GM23248 (cell line): Measurements from ENCODE around the gene NAALADL2. TPM values are rescaled to one million over a fixed set of nuclear protein-coding genes. Genes with fewer than 3 reads are reported as not detected.
A peak's percentile ranks its signal among the peaks of the same experiment; 100 is the strongest.

Source experiments
- DNase-seq: peaks from one replicate; pipeline ENCODE4 v3.0.0-alpha.2; 2015
- H2AFZ ChIP-seq: fragments of 200-600 bp; sonication (generic); 2 replicates; pipeline ENCODE4 v1.6.1; 2016; ENCODE audit warnings: antibody characterized with exemption
- H3F3A ChIP-seq: fragments of 200-600 bp; sonication (generic); 2 replicates; pipeline ENCODE4 v1.6.1; 2016; ENCODE audit warnings: mild to moderate bottlenecking, antibody characterized with exemption, mixed run types; ENCODE audit not compliant: insufficient read depth
- H3K27ac ChIP-seq: fragments of 200-600 bp; sonication (generic); 2 replicates; pipeline ENCODE4 v1.5.1; 2016; ENCODE audit warnings: mild to moderate bottlenecking
- H3K27me3 ChIP-seq: fragments of 200-600 bp; sonication (generic); replicated peaks from 2 replicates; pipeline ENCODE4 v1.6.1; 2016; ENCODE audit warnings: mild to moderate bottlenecking; ENCODE audit not compliant: insufficient read depth
- H3K36me3 ChIP-seq: fragments of 200-600 bp; sonication (generic); 2 replicates; pipeline ENCODE4 v1.6.1; 2016; ENCODE audit warnings: low read depth, mild to moderate bottlenecking
- H3K4me1 ChIP-seq: fragments of 200-600 bp; sonication (generic); 2 replicates; pipeline ENCODE4 v1.6.1; 2016; ENCODE audit warnings: mild to moderate bottlenecking; ENCODE audit not compliant: insufficient read depth
- H3K4me2 ChIP-seq: fragments of 200-600 bp; sonication (generic); one replicate; pipeline ENCODE4 v1.6.1; 2016; ENCODE audit warnings: mild to moderate bottlenecking; ENCODE audit not compliant: unreplicated experiment
- H3K4me3 ChIP-seq: fragments of 200-600 bp; sonication (generic); 2 replicates; pipeline ENCODE4 v1.5.1; 2016; ENCODE audit warnings: mild to moderate bottlenecking
- H3K79me2 ChIP-seq: fragments of 200-600 bp; sonication (generic); 2 replicates; pipeline ENCODE4 v1.6.1; 2016; ENCODE audit warnings: mild to moderate bottlenecking; ENCODE audit not compliant: insufficient read depth
- H3K9ac ChIP-seq: fragments of 200-600 bp; sonication (generic); 2 replicates; pipeline ENCODE4 v1.6.1; 2016; ENCODE audit warnings: mild to moderate bottlenecking
- H3K9me2 ChIP-seq: fragments of 200-600 bp; sonication (generic); 2 replicates; pipeline ENCODE4 v1.6.1; 2016; ENCODE audit warnings: mixed run types, mild to moderate bottlenecking, moderate library complexity; ENCODE audit not compliant: insufficient read depth
- H3K9me3 ChIP-seq: fragments of 200-600 bp; sonication (generic); one replicate; pipeline ENCODE4 v1.6.1; 2017; ENCODE audit warnings: low read depth
- H4K20me1 ChIP-seq: fragments of 200-600 bp; sonication (generic); 2 replicates; pipeline ENCODE4 v1.6.0; 2016; ENCODE audit not compliant: insufficient read depth
- EZH2 ChIP-seq: fragments of 200-600 bp; sonication (generic); IDR thresholded peaks from 2 replicates; pipeline ENCODE4 v1.6.1; 2018; ENCODE audit warnings: antibody characterized with exemption, mild to moderate bottlenecking; ENCODE audit not compliant: insufficient read depth, poor library complexity, severe bottlenecking
- EZH2phosphoT487 ChIP-seq: fragments of 200-600 bp; sonication (generic); IDR thresholded peaks from 2 replicates; pipeline ENCODE4 v1.6.1; 2018; ENCODE audit warnings: antibody characterized with exemption, moderate library complexity, mild to moderate bottlenecking, low read depth; ENCODE audit not compliant: insufficient read depth
- WGBS, 2 experiments: methylation state at CpG; one replicate each; pipeline ENCODE4 v1.1.6; 2015 to 2017; ENCODE audit warnings: low lambda C conversion rate in 2 of 2, low coverage in 1 of 2; ENCODE audit errors: missing lambda C conversion rate in 2 of 2; 5-methylcytosine and 5-hydroxymethylcytosine counted together
- in situ Hi-C: fragments of 300-500 bp; cut with MboI; formaldehyde crosslinking; loops from 2 replicates; pipeline ENCODE4 v1.15.0; 2020
- polyA plus RNA-seq: library from polyadenylated mRNA; unstranded; fragments of >200 nt; fragmentation: Nextera tagmentation; extraction: Ambion mirVana; gene quantifications from 2 replicates; pipeline ENCODE4 v1.2.1, GENCODE V29; 2016
- total RNA-seq: library from RNA; depleted of rRNA; stranded (reverse); fragments of >200 nt; shearing (Covaris generic); gene quantifications from 2 replicates; pipeline ENCODE4 v1.2.3, GENCODE V29; 2014

NAALADL2 gene
- total and polyA plus RNA-seq, 2 experiments from 2014 or later: 20.5 to 81.0 TPM

GRCh38 chr3:175746308-175746707, 887.2 kb downstream of the NAALADL2 start:
- H3K9me2 ChIP-seq: peaks cover 4% of the 10 kb centered on the region; the same call in 1 of the 2 replicates
- no peak overlapping the region for H3K4me3 ChIP-seq
- H3K79me2 ChIP-seq: no peaks in the 10 kb centered on the region
- H3K9me3 ChIP-seq: no peaks in the 10 kb centered on the region
- no peaks in the 10 kb centered on the region for H3K27me3 ChIP-seq
- H4K20me1 ChIP-seq: no peaks in the 10 kb centered on the region
- H2AFZ ChIP-seq: no peak overlapping the region
- DNase-seq: no peak
- H3K27ac ChIP-seq: no peak overlapping the region
- H3K4me2 ChIP-seq: no peak overlapping the region
- WGBS, 2 experiments: 57 to 61% methylated on average over 2 of the region's 2 CpGs
- H3F3A ChIP-seq: peaks cover 24% of the 10 kb centered on the region
- no peak overlapping the region for H3K9ac ChIP-seq
- TF ChIP-seq EZH2phosphoT487 (no peak), EZH2 (no peak)
- H3K4me1 ChIP-seq: peaks cover 23% of the 10 kb centered on the region
- no peaks in the 10 kb centered on the region for H3K36me3 ChIP-seq
- in situ Hi-C loops: no loop called here

- H3K9me3 ChIP-seq: no peaks in the 10 kb centered on the region
- H3K9me2 ChIP-seq: peaks cover 4% of the 10 kb centered on the region; the same call in 1 of the 2 replicates
- H3K9ac ChIP-seq: no peak overlapping the region
- WGBS, 2 experiments: 98% methylated on average over 3 of the region's 3 CpGs
- TF ChIP-seq EZH2: no peak
- TF ChIP-seq EZH2phosphoT487: no peak
- no peaks in the 10 kb centered on the region for H3K79me2 ChIP-seq
- H4K20me1 ChIP-seq: no peaks in the 10 kb centered on the region
- no peak overlapping the region for H3K4me2 ChIP-seq
- no peak overlapping the region for H3K27ac ChIP-seq
- H3K4me3 ChIP-seq: no peak overlapping the region
- in situ Hi-C loops: no loop called here
- H3F3A ChIP-seq: peaks cover 20% of the 10 kb centered on the region
- DNase-seq: peak; percentile 4
- H2AFZ ChIP-seq: no peak overlapping the region
- no peaks in the 10 kb centered on the region for H3K27me3 ChIP-seq
- H3K36me3 ChIP-seq: no peaks in the 10 kb centered on the region
- H3K4me1 ChIP-seq: peaks cover 18% of the 10 kb centered on the region
These were observed 889.1 kb downstream of the NAALADL2 start for GRCh38 chr3:175748087-175748730.

- H3K36me3 ChIP-seq: no peaks in the 10 kb centered on the region
- H3K9ac ChIP-seq: no peak overlapping the region
- H3K4me3 ChIP-seq: no peak overlapping the region
- in situ Hi-C loops: no loop called here
- H3K9me3 ChIP-seq: no peaks in the 10 kb centered on the region
- H3K4me1 ChIP-seq: 0 out of 2 replicates have a peak, but pooled peaks cover 7% of the 10 kb centered on the region
- DNase-seq: no peak
- H3F3A ChIP-seq: peaks cover 3% of the 10 kb centered on the region; the same call in 1 of the 2 replicates
- H2AFZ ChIP-seq: no peak overlapping the region
- no peaks in the 10 kb centered on the region for H3K27me3 ChIP-seq
- no peak overlapping the region for H3K4me2 ChIP-seq
- H4K20me1 ChIP-seq: no peaks in the 10 kb centered on the region
- no peak for TF ChIP-seq EZH2
- TF ChIP-seq EZH2phosphoT487: no peak
- peaks cover 3% of the 10 kb centered on the region; the same call in 1 of the 2 replicates for H3K9me2 ChIP-seq
- 45 to 46% methylated on average over 2 of the region's 2 CpGs for WGBS, 2 experiments
- H3K27ac ChIP-seq: no peak overlapping the region
- no peaks in the 10 kb centered on the region for H3K79me2 ChIP-seq
These were observed 890.8 kb downstream of the NAALADL2 start for GRCh38 chr3:175749981-175750380.

- Histone ChIP-seq H3K4me1 (0 out of 2 replicates have a peak, but pooled peaks cover 7% of the 10 kb centered on the region), H3K4me3 (no peak overlapping the region), H4K20me1 (no peaks in the 10 kb centered on the region), H2AFZ (no peak overlapping the region), H3K27me3 (no peaks in the 10 kb centered on the region), H3K9ac (no peak overlapping the region), H3F3A (no peaks in the 10 kb centered on the region), H3K4me2 (no peak overlapping the region), H3K27ac (no peak overlapping the region), H3K79me2 (no peaks in the 10 kb centered on the region), H3K9me2 (no peaks in the 10 kb centered on the region), H3K9me3 (no peaks in the 10 kb centered on the region), H3K36me3 (no peaks in the 10 kb centered on the region)
- in situ Hi-C loops: no loop called here
- TF ChIP-seq EZH2phosphoT487 (no peak), EZH2 (no peak)
- no peak for DNase-seq
- 95 to 97% methylated on average over 2 of the region's 2 CpGs for WGBS, 2 experiments
These were observed 892.0 kb downstream of the NAALADL2 start for GRCh38 chr3:175751089-175751488.

- in situ Hi-C loops: no loop called here
- no peaks in the 10 kb centered on the region for H3K9me2 ChIP-seq
- no peaks in the 10 kb centered on the region for H3K9me3 ChIP-seq
- no peaks in the 10 kb centered on the region for H3F3A ChIP-seq
- H3K27me3 ChIP-seq: no peaks in the 10 kb centered on the region
- H4K20me1 ChIP-seq: no peaks in the 10 kb centered on the region
- H3K9ac ChIP-seq: no peak overlapping the region
- no peaks in the 10 kb centered on the region for H3K79me2 ChIP-seq
- TF ChIP-seq EZH2 (no peak), EZH2phosphoT487 (no peak)
- H3K4me2 ChIP-seq: no peak overlapping the region
- no peak overlapping the region for H3K4me3 ChIP-seq
- H3K27ac ChIP-seq: no peak overlapping the region
- no peak for DNase-seq
- H3K4me1 ChIP-seq: no peaks in the 10 kb centered on the region
- no peak overlapping the region for H2AFZ ChIP-seq
- H3K36me3 ChIP-seq: no peaks in the 10 kb centered on the region
These were observed 904.8 kb downstream of the NAALADL2 start for GRCh38 chr3:175763948-175764347.
